Parathyroid adenoma (tissue), 2 donors: ENCODE measurements around the gene CTTNBP2.

Experiments
- H2AFZ ChIP-seq: fragments of 300-600 bp; sonication (generic); one replicate; pipeline ENCODE4 v1.7.0; 2017; ENCODE audit warnings: antibody characterized with exemption, mild to moderate bottlenecking
- H3K27ac ChIP-seq: fragments of 300-600 bp; sonication (generic); one replicate; pipeline ENCODE4 v1.7.0; 2017
- H3K27me3 ChIP-seq: fragments of 300-600 bp; sonication (generic); one replicate; pipeline ENCODE4 v1.7.0; 2017; ENCODE audit warnings: low read length; ENCODE audit not compliant: control insufficient read depth, insufficient read depth
- H3K36me3 ChIP-seq: fragments of 300-600 bp; sonication (generic); one replicate; pipeline ENCODE4 v1.7.0; 2017; ENCODE audit warnings: low read length; ENCODE audit not compliant: control insufficient read depth, insufficient read depth
- H3K4me1 ChIP-seq: fragments of 300-600 bp; sonication (generic); one replicate; pipeline ENCODE4 v1.7.0; 2017; ENCODE audit warnings: control low read depth
- H3K4me2 ChIP-seq: fragments of 300-600 bp; sonication (generic); one replicate; pipeline ENCODE4 v1.7.0; 2017; ENCODE audit warnings: low read length
- H3K4me3 ChIP-seq: fragments of 300-600 bp; sonication (generic); one replicate; pipeline ENCODE4 v1.7.0; 2017; ENCODE audit warnings: low read depth, low read length
- H3K79me2 ChIP-seq: fragments of 300-600 bp; sonication (generic); one replicate; pipeline ENCODE4 v1.7.0; 2017; ENCODE audit warnings: control low read depth
- H3K9ac ChIP-seq: fragments of 300-600 bp; sonication (generic); one replicate; pipeline ENCODE4 v1.7.0; 2017; ENCODE audit warnings: mild to moderate bottlenecking
- H3K9me3 ChIP-seq: fragments of 300-600 bp; sonication (generic); one replicate; pipeline ENCODE4 v1.7.0; 2017; ENCODE audit warnings: low read length; ENCODE audit not compliant: control insufficient read depth
- CTCF ChIP-seq: fragments of 300-600 bp; sonication (generic); IDR thresholded peaks from one replicate; pipeline ENCODE4 v1.7.0; 2017; ENCODE audit warnings: antibody characterized with exemption, mild to moderate bottlenecking
- donor health status: primary hyperparathyroidism.

Gene CTTNBP2

GRCh38 chr7:117739085-117739484 lies 134.2 kb downstream of the CTTNBP2 start:
- H2AFZ ChIP-seq = no peak overlapping the region
- no peak for TF ChIP-seq CTCF
- H3K36me3 ChIP-seq = no peaks in the 10 kb centered on the region
- H3K79me2 ChIP-seq = no peaks in the 10 kb centered on the region
- no peak overlapping the region for H3K4me2 ChIP-seq
- no peaks in the 10 kb centered on the region for H3K27me3 ChIP-seq
- H3K4me1 ChIP-seq = no peaks in the 10 kb centered on the region
- no peaks in the 10 kb centered on the region for H3K9me3 ChIP-seq
- H3K27ac ChIP-seq = no peak overlapping the region
- H3K4me3 ChIP-seq = no peak overlapping the region
- no peak overlapping the region for H3K9ac ChIP-seq

GRCh38 chr7:117737926-117738325 lies 135.3 kb downstream of the CTTNBP2 start:
- Histone ChIP-seq H2AFZ (no peak overlapping the region), H3K27me3 (no peaks in the 10 kb centered on the region), H3K36me3 (no peaks in the 10 kb centered on the region), H3K4me1 (no peaks in the 10 kb centered on the region), H3K4me3 (no peak overlapping the region), H3K27ac (no peak overlapping the region), H3K9me3 (no peaks in the 10 kb centered on the region), H3K9ac (no peak overlapping the region), H3K79me2 (no peaks in the 10 kb centered on the region), H3K4me2 (no peak overlapping the region)
- no peak for TF ChIP-seq CTCF

GRCh38 chr7:117731455-117731854 lies 141.8 kb downstream of the CTTNBP2 start:
- Histone ChIP-seq H3K4me1 (no peaks in the 10 kb centered on the region), H3K9me3 (no peaks in the 10 kb centered on the region), H3K79me2 (no peaks in the 10 kb centered on the region), H3K27ac (no peak overlapping the region), H3K4me3 (no peak overlapping the region), H3K4me2 (no peak overlapping the region), H2AFZ (no peak overlapping the region), H3K9ac (no peak overlapping the region), H3K36me3 (no peaks in the 10 kb centered on the region), H3K27me3 (no peaks in the 10 kb centered on the region)
- no peak for TF ChIP-seq CTCF

- no peak overlapping the region for H3K9ac ChIP-seq
- no peaks in the 10 kb centered on the region for H3K4me1 ChIP-seq
- no peak overlapping the region for H2AFZ ChIP-seq
- no peaks in the 10 kb centered on the region for H3K27me3 ChIP-seq
- no peak for TF ChIP-seq CTCF
- H3K27ac ChIP-seq = no peak overlapping the region
- H3K4me2 ChIP-seq = no peak overlapping the region
- no peaks in the 10 kb centered on the region for H3K79me2 ChIP-seq
- H3K4me3 ChIP-seq = no peak overlapping the region
- H3K36me3 ChIP-seq = no peaks in the 10 kb centered on the region
- H3K9me3 ChIP-seq = no peaks in the 10 kb centered on the region
Observed at GRCh38 chr7:117730390-117730789, 142.9 kb downstream of the CTTNBP2 start.

- H3K27ac ChIP-seq = no peak overlapping the region
- no peaks in the 10 kb centered on the region for H3K27me3 ChIP-seq
- no peak overlapping the region for H3K9ac ChIP-seq
- no peaks in the 10 kb centered on the region for H3K4me1 ChIP-seq
- no peaks in the 10 kb centered on the region for H3K9me3 ChIP-seq
- H3K4me2 ChIP-seq = no peak overlapping the region
- no peak for TF ChIP-seq CTCF
- H3K36me3 ChIP-seq = no peaks in the 10 kb centered on the region
- no peaks in the 10 kb centered on the region for H3K79me2 ChIP-seq
- H2AFZ ChIP-seq = no peak overlapping the region
- no peak overlapping the region for H3K4me3 ChIP-seq
Observed at GRCh38 chr7:117728890-117729624, 144.2 kb downstream of the CTTNBP2 start.
